Activated CD4-positive, alpha-beta T cell treated with anti-CD3 and anti-CD28 coated beads for 4 hours (primary cell): ENCODE results near the gene ICAM5.
"Not testable (repeated sequence)": the region's sequence is repeated elsewhere in the genome, so short reads cannot be mapped to it uniquely, and the experiment has no call there.

Source experiments
- DNase-seq, 2 donors: peaks; one replicate each; pipeline ENCODE4 v3.0.0-alpha.2; 2020

ICAM5 gene

DNA sequence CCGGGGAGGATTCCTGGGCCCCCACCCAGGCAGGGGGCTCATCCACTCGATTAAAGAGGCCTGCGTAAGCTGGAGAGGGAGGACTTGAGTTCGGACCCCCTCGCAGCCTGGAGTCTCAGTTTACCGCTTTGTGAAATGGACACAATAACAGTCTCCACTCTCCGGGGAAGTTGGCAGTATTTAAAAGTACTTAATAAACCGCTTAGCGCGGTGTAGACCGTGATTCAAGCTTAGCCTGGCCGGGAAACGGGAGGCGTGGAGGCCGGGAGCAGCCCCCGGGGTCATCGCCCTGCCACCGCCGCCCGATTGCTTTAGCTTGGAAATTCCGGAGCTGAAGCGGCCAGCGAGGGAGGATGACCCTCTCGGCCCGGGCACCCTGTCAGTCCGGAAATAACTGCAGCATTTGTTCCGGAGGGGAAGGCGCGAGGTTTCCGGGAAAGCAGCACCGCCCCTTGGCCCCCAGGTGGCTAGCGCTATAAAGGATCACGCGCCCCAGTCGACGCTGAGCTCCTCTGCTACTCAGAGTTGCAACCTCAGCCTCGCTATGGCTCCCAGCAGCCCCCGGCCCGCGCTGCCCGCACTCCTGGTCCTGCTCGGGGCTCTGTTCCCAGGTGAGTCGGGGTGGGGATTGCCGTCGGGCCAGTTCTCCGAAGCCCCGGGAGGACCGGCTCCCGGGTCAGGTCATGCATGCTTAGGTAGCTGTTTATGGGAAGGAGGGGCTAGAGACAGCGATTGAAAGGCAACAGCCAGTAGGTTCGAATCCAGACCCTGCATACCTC is 18.9 kb upstream of the ICAM5 start, which contains the start of gene ICAM1:
ICAM1 (plus strand) TSS at position 505 of the 779 bp plus-strand sequence; CDS start at position 545, 40 bp downstream.
- peak; percentile 69 to 79 for DNase-seq

DNA sequence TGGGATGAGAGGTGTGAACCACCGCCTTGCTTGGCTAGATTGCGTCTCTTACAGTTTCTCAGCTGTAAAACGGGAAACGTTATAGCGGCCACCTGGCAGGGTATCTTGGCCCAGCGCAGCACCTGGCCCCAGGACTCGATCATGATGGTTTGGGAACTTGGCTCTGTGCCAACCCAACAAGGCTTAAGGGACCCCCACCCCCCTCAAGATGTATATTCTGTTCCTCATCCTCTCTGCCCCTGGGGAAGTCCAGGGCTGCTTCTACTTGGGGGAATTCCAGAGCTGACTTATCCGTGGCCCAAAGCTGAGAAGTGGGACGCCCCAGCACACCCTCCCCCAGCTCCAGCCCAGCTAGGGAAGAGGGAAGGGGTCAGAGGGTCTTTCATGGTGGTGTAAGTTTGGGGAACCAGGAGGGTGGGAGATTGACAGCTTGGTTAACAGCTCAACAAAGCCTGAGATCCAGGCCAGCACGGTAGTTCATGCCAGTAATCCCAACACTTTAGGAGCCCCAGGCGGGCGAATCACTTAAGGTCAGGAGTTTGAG is 18.1 kb upstream of the ICAM5 start:
- peak; percentile 42 to 52 for DNase-seq

DNA sequence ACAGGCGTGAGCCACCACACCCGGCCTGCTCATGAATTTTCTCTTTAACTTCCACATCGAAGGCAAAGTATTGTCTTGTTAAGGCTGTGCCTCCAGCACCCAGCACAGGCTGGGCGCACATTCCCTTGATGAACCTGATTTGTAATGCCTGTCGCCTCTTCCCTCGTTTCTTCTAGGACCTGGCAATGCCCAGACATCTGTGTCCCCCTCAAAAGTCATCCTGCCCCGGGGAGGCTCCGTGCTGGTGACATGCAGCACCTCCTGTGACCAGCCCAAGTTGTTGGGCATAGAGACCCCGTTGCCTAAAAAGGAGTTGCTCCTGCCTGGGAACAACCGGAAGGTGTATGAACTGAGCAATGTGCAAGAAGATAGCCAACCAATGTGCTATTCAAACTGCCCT is 15.2 kb upstream of the ICAM5 start:
- no peak for DNase-seq

DNA sequence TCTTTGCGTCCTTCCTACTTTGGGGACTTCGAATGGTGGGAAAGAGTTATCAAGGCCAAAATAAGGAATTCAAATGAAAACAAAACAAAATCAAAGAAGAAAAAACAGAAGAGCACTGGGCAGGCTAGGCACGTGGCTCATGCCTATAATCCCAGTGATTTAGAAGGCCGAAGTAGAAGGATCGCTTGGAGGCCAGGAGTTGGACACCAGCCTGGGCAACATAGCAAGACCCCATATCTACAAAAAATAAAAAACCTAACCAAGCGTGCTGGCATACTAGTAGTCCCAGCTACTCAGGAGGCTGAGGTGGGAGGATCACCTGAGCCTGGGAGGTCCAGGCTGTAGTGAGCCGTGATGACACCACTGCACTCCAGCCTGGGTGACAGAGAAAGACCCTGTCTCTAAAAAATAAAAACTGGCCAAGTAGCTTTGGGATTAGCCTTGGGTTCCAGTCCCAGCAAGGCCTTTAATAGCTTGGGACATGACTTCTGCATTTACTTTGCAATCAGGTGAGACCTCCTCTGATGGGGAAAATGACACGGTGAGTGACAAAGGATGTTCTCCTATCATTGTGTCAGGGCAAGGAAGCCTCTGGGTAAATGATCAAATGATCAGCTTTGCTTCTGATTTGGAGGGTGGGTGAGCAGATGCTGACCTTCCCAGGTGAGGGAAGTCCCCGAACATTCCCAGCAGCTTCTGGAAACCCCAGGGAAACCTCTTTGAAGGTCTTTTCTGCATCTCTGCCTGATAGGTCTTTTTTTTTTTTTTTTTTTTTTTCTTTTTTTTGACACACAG is 11.8 kb upstream of the ICAM5 start:
- no peak for DNase-seq

DNA sequence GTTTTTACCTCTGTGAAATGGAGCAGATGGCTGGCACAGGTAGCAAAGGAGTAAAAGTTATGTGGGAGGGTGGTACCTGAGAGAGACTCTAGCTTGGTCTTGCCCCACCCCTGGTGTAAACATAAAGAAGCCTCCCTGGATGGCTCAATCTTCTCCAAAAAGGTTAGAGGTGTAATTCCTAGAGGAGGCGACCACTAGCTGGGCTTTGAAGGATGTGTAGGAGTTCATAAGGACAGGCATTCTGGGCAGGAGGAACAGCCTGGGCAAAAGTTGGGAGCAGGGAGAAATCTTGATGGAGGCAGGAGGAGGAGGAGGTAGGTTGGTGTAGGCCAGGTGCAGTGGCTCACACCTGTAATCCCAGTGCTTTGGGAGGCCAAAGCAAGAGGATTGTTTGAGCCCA is 10.8 kb upstream of the ICAM5 start:
- no peak for DNase-seq

DNA sequence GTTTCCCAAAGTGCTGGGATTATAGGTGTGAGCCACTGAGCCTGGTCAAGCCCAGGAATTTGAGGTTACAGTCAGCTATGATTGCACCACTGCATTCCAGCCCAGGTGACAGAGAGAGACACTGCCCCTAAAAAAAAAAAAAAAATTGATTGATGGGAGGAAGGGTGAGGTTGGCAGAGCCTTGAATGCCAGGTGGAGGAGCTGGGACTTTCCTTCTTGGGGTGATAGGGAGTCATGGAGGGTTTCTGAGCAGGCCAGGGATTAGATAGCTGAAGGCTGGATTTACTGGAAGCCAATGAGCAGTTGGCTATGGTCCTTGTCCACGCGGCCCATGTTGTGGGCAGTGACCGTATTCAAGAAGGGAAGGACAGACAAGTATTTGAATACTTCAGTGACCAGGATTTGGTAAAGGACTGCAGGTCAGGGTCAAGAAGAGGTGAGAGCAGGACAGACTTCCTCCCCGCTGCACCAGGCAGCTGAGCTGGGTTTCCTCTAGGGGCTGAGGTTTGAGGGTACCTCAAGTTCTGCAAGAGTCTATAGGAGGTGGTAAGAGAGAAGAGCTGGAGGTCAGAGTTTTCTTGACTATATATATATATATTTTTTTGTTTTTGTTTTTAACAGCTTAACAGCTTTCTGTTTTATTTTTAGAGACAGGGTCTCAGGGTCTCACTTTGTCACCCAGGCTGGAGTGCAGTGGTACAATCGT is 9.9 kb upstream of the ICAM5 start:
- no peak for DNase-seq

DNA sequence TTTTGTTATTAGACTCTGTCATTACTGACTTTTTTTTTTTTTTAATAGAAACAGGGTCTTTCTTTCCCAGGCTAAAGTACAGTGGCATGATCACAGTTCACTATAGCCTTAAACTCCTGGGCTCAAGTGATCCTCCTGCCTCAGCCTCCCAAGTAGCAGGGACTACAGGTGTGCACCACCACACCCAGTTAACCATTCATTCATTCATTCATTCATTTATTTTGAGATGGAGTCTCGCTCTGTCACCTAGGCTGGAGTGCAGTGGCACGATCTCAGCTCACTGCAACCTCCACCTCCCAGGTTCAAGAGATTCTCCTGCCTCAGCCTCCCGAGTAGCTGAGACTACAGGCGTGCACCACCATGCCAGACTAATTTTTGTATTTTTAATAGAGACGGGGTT is 7.7 kb upstream of the ICAM5 start:
- not testable (repeated sequence) for DNase-seq

DNA sequence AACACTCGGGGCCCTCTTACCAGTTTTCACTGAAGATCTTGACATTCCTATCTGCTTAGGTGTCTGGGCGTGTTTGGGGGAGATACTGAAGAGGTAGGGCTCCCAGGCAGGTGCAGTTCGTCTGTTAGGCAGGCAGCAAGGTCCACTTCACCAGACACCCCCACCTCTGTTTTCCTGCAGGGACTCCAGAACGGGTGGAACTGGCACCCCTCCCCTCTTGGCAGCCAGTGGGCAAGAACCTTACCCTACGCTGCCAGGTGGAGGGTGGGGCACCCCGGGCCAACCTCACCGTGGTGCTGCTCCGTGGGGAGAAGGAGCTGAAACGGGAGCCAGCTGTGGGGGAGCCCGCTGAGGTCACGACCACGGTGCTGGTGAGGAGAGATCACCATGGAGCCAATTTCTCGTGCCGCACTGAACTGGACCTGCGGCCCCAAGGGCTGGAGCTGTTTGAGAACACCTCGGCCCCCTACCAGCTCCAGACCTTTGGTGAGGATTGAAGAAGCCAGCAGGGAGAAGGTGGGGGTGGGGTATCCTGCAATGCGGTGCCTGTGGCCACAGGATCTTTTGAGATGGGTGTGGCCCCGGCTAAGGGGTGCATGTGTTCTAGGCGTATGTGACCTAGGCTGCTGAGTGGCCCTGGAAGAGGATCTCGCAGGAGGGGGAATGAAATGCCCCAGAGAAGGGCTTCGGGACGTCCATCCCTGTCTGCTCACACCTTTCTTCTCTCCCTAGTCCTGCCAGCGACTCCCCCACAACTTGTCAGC is 6.3 kb upstream of the ICAM5 start:
- DNase-seq, result no peak

DNA sequence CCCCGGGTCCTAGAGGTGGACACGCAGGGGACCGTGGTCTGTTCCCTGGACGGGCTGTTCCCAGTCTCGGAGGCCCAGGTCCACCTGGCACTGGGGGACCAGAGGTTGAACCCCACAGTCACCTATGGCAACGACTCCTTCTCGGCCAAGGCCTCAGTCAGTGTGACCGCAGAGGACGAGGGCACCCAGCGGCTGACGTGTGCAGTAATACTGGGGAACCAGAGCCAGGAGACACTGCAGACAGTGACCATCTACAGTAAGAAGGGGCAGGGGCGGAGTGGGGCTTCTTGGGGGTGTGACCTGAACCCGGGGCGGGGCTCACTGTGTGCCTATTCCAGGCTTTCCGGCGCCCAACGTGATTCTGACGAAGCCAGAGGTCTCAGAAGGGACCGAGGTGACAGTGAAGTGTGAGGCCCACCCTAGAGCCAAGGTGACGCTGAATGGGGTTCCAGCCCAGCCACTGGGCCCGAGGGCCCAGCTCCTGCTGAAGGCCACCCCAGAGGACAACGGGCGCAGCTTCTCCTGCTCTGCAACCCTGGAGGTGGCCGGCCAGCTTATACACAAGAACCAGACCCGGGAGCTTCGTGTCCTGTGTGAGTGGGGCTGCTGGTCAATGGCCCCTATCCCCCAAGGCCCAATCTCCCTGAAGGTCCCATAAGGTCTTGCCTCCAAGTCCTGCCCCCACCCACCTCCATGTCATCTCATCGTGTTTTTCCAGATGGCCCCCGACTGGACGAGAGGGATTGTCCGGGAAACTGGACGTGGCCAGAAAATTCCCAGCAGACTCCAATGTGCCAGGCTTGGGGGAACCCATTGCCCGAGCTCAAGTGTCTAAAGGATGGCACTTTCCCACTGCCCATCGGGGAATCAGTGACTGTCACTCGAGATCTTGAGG is 5.4 kb upstream of the ICAM5 start:
- DNase-seq, result no peak

DNA sequence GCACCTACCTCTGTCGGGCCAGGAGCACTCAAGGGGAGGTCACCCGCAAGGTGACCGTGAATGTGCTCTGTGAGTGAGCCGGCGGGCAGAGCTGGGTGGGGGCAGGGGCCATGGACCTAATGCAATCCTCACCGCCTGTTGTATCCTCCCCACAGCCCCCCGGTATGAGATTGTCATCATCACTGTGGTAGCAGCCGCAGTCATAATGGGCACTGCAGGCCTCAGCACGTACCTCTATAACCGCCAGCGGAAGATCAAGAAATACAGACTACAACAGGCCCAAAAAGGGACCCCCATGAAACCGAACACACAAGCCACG is 4.8 kb upstream of the ICAM5 start:
- no peak for DNase-seq

DNA sequence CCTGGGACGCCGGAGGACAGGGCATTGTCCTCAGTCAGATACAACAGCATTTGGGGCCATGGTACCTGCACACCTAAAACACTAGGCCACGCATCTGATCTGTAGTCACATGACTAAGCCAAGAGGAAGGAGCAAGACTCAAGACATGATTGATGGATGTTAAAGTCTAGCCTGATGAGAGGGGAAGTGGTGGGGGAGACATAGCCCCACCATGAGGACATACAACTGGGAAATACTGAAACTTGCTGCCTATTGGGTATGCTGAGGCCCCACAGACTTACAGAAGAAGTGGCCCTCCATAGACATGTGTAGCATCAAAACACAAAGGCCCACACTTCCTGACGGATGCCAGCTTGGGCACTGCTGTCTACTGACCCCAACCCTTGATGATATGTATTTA is 4.4 kb upstream of the ICAM5 start:
- DNase-seq, result no peak

DNA sequence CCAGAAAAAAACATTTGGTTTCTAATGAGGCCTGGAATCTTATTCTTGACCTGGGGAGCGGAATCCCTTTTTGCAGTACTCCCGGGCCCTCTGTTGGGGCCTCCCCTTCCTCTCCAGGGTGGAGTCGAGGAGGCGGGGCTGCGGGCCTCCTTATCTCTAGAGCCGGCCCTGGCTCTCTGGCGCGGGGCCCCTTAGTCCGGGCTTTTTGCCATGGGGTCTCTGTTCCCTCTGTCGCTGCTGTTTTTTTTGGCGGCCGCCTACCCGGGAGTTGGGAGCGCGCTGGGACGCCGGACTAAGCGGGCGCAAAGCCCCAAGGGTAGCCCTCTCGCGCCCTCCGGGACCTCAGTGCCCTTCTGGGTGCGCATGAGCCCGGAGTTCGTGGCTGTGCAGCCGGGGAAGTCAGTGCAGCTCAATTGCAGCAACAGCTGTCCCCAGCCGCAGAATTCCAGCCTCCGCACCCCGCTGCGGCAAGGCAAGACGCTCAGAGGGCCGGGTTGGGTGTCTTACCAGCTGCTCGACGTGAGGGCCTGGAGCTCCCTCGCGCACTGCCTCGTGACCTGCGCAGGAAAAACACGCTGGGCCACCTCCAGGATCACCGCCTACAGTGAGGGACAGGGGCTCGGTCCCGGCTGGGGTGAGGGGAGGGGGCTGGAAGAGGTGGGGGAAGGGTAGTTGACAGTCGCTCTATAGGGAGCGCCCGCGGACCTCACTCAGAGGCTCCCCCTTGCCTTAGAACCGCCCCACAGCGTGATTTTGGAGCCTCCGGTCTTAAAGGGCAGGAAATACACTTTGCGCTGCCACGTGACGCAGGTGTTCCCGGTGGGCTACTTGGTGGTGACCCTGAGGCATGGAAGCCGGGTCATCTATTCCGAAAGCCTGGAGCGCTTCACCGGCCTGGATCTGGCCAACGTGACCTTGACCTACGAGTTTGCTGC is 2.7 kb upstream of the ICAM5 start, which contains the start of gene ICAM4:
ICAM4 (plus strand) TSS at position 153 of the 935 bp plus-strand sequence; CDS start at position 211, 58 bp downstream.
- DNase-seq, result peak; percentile 25 to 38

DNA sequence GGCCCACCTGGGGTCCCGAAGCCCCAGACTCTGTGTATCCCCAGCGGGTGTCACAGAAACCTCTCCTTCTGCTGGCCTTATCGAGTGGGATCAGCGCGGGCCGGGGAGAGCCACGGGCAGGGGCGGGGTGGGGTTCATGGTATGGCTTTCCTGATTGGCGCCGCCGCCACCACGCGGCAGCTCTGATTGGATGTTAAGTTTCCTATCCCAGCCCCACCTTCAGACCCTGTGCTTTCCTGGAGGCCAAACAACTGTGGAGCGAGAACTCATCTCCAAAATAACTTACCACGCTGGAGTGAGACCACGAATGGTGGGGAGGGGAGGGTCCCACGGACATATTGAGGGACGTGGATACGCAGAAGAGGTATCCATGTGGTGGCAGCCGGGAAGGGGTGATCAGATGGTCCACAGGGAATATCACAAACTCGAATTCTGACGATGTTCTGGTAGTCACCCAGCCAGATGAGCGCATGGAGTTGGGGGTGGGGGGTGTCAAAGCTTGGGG is 1.0 kb upstream of the ICAM5 start:
- peak; percentile 36 to 41 for DNase-seq

DNA sequence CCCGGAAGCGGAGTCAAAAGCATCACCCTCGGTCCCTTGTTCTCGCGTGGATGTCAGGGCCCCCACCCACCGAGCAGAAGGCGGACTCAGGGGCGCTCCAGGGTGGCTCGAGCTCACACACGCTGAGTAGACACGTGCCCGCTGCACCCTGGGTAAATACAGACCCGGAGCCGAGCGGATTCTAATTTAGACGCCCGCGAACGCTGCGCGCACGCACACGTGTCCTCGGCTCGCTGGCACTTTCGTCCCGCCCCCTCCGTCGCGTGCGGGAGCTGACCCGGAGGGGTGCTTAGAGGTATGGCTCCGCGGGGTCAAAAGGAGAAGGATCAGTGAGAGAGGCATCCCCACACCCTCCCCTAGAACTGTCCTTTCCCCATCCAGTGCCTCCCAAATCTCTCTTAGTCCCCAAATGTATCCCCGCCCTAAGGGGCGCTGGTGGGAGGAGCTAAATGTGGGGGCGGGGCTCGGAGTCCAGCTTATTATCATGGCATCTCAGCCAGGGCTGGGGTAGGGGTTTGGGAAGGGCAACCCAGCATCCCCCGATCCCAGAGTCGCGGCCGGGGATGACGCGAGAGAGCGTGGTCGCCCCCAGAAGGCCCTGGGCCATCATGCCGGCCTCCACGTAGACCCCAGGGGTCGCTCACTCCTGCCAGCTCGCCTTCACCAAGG is 451 bp upstream of the ICAM5 start:
- peak; percentile 54 to 63 for DNase-seq

DNA sequence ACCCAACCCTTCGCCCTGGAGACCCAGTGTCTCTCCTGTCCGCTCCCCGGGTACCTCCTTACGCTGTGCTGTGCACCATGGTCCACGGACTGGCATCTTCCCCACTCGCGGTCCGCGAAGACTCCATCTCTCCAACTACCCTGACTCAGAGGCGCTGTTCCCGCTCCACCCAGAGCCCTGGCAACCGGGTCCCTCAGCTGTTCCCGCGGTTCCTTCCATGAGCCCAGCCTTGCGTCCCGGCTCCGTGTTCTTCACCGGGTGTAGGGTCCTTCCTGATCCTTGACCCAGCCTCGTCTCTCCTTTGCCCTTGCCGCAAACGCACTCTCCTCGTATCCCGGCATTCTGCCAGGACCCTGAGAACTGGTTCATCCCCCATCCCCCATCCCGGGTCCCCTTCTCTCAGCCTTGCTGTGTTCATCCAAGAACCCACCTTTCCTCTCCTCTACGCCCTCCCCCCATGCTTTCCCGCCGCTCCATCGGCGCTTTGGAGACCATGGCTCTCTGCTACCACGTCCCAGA is 664 bp downstream of the ICAM5 start:
- no peak for DNase-seq

DNA sequence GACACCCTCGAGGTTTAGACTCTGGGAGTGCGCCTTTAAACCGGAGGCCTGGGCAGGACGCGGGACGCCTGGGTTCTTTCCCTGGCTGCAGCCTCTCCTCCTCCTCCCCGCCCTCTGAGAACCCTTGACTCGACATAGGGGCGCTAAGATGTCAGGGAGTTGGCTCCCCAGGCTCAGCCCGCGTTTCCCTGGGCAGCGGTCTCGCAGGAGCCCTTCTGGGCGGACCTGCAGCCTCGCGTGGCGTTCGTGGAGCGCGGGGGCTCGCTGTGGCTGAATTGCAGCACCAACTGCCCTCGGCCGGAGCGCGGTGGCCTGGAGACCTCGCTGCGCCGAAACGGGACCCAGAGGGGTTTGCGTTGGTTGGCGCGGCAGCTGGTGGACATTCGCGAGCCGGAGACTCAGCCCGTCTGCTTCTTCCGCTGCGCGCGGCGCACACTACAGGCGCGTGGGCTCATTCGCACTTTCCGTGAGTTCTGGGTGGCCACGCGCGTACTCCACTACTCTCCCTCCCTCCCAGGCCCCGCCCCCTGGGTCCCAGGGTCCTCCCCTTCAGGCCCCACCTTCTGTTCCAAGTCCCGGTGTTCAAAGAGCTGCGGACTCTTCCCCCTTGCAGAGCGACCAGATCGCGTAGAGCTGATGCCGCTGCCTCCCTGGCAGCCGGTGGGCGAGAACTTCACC is 1.3 kb downstream of the ICAM5 start:
- DNase-seq, result peak; percentile 54 to 62

DNA sequence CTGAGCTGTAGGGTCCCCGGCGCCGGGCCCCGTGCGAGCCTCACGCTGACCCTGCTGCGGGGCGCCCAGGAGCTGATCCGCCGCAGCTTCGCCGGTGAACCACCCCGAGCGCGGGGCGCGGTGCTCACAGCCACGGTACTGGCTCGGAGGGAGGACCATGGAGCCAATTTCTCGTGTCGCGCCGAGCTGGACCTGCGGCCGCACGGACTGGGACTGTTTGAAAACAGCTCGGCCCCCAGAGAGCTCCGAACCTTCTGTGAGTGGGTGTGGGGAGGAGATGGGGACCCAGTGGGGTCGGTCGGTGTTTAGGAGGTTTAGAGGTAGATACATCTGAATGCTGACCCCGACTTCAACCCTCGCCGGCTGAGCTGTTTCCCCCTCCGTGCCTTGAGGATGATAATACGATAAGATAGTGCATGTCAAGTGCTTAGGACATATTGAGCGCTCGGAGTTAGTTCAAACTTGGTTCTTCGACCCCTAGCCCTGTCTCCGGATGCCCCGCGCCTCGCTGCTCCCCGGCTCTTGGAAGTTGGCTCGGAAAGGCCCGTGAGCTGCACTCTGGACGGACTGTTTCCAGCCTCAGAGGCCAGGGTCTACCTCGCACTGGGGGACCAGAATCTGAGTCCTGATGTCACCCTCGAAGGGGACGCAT is 1.9 kb downstream of the ICAM5 start:
- DNase-seq, result no peak

DNA sequence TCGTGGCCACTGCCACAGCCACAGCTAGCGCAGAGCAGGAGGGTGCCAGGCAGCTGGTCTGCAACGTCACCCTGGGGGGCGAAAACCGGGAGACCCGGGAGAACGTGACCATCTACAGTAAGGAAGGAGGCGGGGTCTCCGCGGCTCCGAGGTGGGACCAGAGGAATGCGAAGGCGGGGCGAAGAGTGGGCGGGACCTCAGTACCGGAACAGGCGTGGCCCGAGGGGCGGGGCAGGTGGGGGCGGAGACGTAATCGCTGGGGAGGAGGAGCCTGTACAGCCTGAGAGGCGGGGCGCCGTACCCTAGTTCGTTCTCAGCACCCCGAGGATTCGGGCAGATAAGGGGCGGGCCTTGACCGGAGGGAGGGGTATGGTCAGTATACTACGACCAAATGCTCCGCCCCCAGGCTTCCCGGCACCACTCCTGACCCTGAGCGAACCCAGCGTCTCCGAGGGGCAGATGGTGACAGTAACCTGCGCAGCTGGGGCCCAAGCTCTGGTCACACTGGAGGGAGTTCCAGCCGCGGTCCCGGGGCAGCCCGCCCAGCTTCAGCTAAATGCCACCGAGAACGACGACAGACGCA is 2.5 kb downstream of the ICAM5 start:
- DNase-seq, result peak; percentile 64
